ENCODE results near the gene PCYT1B.

DNA sequence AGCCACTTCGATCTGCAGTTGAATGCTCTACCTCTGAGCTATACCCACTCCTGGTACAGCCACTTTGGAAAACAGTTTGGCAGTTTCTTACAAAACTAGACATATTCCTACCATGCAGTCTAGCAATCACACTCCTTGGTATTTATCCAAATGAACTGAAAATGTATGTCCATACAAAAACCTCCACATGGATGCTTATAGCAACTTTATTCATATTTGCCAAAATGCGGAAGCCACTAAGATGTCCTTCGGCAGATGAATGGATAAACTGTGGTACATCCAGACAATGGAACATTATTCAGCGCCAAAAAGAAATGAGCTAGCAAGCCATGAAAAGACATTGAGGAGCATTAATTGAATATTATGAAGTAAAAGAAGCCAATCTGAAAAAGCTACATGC, 45.3 kb downstream of the PCYT1B start:
- TF ChIP-seq, protein P1, sequence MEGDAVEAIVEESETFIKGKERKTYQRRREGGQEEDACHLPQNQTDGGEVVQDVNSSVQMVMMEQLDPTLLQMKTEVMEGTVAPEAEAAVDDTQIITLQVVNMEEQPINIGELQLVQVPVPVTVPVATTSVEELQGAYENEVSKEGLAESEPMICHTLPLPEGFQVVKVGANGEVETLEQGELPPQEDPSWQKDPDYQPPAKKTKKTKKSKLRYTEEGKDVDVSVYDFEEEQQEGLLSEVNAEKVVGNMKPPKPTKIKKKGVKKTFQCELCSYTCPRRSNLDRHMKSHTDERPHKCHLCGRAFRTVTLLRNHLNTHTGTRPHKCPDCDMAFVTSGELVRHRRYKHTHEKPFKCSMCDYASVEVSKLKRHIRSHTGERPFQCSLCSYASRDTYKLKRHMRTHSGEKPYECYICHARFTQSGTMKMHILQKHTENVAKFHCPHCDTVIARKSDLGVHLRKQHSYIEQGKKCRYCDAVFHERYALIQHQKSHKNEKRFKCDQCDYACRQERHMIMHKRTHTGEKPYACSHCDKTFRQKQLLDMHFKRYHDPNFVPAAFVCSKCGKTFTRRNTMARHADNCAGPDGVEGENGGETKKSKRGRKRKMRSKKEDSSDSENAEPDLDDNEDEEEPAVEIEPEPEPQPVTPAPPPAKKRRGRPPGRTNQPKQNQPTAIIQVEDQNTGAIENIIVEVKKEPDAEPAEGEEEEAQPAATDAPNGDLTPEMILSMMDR (IDR thresholded peaks at IDR 0.05), result no peak
- no peak for TF ChIP-seq POLR2A (IDR thresholded peaks at IDR 0.05)

Measured in sigmoid colon (tissue), 3 donors.